HG03064 (cell line): ENCODE measurements around the gene ARHGAP19.

Experiments used
- ATAC-seq: cut with Tn5 transposase; IDR thresholded peaks from one replicate; pipeline ENCODE4 v1.9.1; 2021; ENCODE audit warnings: low read depth; ENCODE audit not compliant: unreplicated experiment

The ARHGAP19 gene

DNA sequence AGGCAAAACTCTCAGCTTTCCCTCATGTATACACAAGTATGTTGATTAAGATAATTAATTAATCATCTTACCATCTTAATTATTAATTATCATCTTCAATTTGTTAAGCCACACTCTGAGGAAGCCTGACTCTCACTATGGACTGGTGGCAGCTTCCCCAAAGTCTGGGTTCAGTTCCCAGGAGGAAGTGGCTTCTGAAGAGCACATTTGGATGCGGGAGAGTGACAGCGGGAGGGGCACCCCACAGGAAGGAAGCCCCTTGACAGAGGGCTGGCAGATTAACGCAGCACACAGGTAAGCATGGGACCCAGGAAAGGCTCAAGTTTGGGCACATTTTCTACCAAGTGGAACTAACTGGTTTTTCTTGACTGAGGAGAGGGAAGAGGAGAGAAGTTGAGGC is 93.3 kb downstream of the ARHGAP19 start:
- ATAC-seq: no peak

DNA sequence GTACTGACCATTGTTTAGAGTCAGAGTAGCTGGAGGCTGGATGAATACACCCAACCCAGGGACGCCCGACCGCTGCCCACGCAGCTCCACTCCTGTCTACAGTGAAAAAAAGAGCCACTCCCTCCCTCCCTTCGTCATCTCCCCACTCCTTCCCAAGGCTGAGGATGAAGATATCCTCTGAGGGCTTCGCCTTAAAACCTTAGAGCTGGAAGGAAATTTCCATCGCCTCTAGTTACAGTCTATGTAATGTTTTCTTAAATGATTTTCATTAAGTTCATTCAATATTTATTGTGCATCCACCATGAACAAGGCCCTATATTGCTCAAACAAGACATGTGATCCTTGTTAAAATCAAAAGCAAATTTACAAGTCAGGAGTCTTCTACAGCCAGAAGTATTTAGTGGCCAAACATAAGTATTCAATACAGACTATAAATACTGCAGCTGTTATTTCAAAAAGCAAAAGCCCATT is 95.4 kb downstream of the ARHGAP19 start:
- no peak for ATAC-seq

DNA sequence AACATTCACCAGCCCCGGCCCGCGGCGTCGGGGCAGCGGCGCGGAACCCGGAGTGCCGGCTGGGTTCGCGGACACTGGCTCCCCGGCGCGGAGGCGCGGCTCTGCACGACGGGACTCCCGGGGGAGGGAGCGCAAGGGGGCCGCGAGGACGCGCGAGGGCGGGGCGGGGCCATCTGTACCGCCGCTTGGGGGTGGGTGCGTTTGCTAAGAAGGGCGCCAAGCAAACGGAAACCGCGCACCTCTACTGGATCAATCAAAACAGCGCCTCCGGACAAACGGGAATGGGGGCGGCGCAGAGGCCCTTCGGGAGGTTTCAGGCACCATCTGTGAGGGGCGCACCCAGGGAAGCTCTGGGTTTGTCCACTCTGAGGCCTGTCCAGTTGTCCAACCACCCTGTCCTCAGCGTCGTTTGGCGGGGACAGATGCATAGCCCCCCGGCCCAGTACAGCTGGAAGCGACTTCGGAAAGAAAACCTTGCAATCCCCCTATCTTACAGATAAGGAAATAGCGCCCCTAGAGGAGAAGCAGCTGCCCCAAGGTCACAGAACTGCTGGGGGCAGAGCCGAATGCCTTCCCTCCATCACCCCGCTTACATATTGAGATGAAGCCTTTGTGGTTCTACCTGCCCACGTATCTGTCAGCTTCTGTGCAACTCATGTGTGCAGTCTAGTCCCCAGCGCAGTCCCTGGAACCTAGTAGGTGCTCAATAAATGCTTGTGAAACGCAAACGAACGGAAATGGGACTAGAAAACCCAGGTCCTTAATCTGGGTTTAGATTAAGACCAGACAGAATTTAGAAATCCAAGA is 96.0 kb downstream of the ARHGAP19 start:
- no peak for ATAC-seq

DNA sequence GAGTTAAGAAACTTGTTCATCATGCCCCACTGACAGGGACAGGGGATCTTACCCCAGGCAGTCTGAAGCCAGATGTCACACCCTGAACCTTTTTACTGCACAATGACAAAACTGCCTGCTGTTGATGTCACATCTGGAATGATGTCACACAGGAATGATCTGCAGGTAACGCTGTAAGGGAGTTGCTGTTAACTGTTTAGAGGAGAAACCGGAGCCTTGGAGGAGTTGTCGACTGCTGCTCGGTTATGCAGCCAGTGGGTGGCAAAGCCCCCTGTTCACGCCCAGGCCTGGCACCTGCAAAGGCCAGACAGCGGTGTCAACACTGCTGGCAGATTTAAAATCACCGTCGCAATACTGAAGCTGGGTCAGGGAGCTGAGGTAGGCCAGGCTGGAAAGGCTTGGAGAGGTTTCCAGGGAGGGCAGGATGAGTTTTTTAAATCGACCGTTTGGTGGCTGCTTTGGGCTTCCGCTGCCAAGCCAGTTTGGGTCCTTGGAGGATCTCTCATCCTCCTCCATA is 96.7 kb downstream of the ARHGAP19 start:
- no peak for ATAC-seq

DNA sequence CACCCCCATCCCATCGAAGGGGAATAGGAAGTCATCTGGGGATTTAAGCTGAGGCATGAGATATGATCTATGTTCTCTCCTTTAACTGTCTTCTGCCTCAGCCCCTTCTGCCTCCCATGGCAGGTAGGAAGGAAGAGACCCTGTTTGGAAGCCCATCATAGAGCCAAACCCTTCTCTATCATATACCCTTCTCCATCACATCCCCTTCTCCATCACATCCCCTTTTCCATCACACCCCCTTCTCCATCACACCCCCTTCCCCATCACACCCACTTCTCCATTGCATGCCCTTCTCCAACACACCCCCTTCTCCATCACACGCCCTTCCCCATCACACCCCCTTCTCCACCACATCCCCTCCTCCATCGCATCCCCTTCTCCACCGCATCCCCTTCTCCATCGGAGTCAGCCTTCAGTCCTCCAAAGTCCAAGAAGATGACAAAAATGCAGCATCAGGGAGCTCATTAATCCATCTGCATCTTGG is 99.4 kb downstream of the ARHGAP19 start:
- no peak for ATAC-seq

DNA sequence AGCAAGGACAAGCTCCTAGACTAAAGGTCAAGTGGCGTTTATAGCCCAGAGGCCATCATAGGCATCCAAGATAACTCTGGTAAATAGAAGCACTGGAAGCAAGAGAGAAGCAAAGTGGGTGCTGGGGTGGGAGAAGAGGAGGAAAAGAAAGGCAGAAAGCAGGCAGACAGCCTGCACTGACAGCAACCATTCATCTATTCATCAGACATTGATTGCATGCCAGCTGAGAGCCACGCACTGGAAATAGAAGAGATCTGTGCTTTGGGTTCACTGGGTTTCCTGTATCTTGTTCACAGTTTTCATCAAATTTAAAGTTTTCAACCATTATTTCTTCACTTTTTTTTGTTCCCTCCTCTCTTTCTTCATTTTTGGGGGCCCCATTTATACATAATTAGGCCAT is 102.0 kb downstream of the ARHGAP19 start:
- no peak for ATAC-seq

DNA sequence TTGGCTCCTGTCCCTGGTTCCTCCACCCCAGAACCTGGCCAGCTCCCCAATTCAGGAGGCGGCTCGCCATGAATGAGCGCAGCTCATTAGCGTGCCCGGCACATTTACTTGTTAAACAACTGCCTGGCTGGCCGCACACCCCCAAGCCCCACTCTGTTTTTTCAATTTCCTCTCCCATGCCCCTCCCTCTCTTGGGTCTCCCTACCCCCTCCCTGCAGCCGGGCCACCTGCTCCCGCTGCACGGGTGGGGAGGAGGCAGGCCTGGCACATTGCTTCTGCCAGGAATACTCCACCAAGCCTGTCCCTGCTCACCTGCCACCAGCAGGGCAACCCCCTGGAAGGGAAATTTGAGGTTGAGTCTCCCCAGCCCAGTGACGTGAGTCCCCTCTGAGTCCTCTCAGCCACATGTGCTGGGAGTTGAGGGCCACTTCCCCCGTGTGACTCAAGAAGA is 104.2 kb downstream of the ARHGAP19 start:
- no peak for ATAC-seq

DNA sequence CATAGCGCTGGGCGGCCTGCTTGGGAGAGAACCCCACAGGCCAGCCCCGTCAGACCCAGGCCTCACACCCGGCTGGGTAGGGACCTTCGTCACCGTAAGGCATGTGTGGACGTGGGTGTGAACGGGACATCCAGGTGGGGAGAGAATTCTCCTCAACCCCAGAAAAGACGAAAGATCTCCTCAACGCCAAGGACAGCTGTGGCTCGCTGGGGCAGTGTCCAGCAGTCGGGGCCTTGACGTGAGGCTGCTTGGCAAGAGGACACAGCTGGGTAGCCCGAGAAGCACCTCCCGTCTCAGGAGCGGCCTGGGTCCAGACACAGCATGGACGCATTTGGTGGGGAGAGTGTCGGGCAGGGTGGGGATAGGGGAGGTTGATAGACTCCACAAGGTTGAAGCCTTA is 105.5 kb downstream of the ARHGAP19 start:
- ATAC-seq: no peak

DNA sequence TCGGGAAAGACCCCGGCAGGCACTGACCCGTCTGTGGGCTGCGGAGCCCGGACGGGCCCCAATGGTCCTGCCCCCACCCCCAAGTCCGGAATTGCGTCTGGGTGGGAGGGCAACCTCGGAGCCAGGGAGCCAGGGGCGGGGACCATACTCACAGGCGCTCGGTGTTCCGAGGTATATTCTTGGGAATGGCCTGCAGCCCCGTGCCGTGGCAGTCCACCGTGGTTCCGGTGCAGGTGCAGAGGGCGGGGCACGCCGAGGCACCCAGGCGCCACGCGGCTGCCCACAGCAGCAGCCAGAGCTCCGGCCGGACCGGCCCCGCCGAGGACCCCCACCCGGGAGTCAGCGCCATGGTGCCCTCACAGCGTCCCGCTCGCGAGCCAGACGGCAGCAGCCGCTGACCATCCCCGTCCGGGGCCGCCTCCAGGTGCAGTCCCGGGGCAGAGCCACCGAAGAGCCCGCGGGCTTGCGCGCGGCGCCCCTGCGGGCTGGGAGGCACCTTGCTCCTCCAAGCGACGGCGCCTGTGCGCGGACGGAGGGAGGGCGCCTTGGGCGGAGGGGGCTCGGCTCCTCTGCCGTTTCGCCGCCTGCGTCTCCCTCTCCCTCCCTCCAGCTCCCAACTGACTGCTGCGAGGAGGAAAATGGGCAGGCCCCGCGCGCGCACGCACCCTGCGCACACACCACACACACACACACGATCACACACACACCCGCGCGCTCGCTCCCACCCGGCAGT is 106.9 kb downstream of the ARHGAP19 start, which contains the start of gene SLIT1:
Gene SLIT1, minus strand, starts transcription at position 634 of the 733 bp plus-strand sequence. Its CDS starts 285 bp downstream, at position 349.
- no peak for ATAC-seq

DNA sequence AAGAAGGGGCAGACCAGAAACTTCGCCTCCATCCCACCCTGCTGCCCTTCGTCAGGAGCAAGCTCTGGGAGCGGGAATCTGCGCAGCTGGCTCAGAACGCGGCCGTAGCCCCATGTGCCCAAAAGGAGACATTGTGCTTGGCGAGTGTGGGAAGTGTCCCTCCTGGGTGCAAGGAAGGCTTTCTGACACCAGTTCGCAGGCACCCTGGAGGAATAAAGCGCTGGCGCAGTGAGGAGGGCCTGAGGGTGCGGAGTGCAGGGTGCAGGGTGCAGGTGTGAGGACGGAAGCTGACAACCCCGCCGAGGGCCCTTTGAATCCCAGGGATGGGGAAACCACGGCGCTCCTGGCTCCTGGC is 107.5 kb downstream of the ARHGAP19 start:
- no peak for ATAC-seq

DNA sequence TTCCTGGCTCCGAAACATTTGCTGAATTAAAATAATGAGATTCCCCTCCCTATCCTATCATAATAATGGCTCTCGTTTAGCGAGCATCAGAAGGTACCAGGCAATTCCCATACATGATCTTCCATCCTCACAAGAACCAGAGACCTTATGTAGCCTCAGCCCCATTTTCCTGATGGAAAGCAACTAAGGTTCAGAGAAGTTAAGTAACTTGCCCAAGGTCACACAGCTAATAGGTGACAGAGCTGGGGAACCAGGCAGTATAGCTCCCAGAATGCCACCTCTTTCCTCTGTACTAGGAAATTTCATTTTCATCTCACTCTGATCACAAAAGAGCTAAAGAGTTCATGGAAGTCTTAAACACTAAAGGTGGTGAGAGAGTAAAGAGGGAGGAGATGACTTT is 109.1 kb downstream of the ARHGAP19 start:
- ATAC-seq: no peak

DNA sequence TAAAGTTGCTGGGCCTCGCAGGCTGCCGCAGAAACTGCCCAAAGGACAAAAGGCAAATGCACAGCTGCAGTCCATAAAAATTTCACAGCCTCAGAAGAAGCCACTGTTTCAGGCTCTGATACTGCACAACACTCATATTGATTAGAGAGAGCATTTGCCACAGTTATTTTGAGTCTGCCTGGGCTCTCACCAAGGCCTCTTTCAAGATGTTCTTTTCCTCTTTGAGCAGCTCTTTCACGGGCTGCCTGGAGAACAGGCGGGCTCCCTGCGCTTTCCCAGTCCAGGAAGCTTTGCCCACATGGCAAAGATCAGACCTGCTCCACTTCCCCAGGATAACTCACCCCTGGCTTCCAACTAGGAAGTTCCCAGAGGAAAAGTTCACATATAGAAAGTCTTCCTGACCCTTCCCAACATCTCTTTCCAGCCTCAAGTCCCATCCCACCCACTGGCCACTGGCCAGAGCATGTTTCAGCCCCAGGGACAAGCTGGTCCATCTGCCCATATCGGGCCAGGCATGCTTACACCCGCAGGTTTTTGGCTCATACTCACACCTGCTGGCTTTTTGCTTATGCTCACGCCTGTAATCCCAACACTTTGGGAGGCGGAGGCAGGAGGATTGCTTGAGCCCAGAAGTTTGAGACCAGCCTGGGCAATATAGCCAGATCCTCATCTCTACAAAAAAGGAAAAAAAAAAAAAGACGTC is 110.0 kb downstream of the ARHGAP19 start:
- ATAC-seq: no peak

DNA sequence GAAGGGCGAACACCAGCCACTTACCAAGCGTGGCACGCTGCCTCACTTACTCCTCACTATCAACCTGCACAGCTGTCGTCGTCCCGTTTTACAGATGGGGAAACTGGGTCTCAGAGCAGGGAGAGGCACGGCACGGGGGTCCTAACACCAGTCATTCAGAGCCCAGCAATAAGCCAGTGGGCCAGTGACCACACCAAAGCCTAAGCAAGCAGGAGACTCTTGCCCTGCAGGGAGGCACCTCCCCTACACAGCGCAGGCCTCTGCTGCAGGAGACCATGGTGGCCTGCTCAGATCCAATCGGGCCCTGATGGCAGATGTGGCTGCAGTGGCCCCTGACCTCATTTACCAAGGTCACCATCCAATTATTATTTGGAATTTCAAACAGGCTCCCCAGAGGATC is 111.5 kb downstream of the ARHGAP19 start:
- ATAC-seq: no peak

DNA sequence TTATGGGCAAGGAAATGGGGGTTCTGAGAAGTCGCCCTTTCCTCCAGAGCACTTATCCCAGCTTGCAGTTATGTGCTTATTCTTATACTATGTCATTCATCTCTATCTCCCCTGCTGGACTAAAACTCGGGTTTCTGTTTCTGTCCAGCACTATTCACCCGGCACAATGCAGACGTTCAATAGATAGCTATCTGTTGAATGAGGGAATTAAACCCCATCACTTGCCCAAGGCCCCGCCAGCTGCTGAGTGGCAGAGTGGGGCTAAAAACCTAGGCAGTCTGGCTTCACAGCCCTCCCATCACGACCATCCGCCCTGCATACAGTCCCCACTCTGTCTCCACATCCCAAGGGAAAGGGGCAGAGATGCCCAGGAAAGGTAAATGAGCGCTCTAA is 112.1 kb downstream of the ARHGAP19 start:
- ATAC-seq: no peak

DNA sequence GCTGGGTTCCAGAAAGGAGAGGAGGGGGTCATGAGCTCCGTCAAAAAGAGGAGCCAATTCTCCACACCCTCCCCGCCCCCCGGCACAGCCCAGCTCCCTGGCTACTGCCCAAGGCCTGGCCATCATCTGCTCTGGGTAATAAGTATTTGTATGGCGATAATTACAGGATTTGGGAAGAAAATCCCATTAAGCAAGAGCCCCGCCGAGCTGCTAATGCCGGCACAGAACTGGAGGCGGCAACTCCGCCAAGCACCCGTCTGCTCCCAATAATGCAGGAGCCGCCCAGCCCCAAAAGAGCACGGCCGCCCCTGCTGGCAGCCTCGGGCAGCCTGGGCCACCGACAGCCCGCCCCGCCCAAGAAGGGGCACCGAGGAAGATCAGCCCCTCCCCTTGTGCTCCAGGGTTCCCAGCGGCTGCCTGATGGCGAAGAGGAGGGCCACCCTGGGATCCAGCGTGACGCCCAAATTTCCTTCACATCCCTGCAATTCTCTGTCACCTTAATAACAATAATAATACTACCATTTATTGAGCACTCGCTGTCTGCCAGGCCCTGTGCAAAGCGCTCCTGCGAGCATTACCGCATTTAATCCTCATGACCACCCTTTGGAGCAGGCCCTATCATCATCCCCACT is 112.6 kb downstream of the ARHGAP19 start:
- no peak for ATAC-seq

DNA sequence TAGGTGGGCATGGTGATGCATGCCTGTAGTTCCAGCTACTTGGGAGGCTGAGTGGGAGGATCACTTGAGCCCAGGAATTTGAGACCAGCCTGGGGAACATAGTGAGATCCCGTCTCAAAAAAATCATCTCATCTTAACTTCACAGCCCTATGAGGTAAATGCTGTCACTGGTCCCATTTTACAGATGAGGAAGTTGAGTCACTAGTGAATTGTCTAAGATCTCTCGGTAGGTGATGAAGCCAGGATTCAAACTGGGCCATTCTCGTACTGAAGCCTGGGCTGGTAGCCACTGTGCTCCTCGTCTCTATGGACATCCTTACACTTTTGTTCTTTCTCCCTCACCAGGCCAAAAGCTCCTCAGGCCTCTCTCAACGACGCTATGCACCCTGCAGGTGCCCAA is 113.1 kb downstream of the ARHGAP19 start:
- ATAC-seq: no peak

DNA sequence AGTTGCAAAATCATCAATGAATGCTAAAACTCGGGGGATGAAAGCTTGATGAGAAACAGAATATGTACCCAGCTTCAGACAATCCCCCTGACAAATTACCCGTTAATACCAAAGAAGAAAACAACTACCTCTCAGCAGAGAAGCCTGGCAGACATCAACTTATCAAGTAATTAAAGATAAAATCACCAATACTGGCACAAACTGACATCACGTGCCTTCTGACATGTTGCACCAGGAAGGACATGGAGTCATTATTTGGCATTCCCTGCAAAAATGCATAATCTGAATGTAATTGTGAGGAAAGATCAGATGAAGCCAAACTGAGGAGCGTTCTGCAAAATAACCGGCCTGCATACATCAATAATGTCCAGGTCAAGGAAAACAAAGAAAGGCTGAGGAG is 114.4 kb downstream of the ARHGAP19 start:
- ATAC-seq: no peak

DNA sequence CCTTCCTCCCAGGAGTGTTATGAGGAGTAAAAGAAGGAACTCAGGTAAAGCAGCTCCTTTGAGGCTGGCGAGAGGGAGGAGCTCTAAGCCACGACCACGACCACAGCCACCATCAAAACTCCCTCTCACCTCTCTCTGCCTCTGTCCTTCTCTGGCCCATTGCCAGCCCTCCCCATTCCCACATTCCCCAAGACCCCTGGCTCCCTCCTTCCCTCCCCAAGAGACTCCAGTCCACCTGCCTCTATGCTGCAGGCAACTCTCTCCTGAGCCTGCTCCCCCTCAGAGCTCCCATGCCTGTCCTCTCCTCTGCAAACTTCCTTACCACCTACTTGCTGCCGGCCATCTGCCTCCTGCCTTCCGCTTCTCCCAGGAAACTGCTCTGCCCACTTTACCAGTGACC is 116.2 kb downstream of the ARHGAP19 start:
- ATAC-seq: no peak

DNA sequence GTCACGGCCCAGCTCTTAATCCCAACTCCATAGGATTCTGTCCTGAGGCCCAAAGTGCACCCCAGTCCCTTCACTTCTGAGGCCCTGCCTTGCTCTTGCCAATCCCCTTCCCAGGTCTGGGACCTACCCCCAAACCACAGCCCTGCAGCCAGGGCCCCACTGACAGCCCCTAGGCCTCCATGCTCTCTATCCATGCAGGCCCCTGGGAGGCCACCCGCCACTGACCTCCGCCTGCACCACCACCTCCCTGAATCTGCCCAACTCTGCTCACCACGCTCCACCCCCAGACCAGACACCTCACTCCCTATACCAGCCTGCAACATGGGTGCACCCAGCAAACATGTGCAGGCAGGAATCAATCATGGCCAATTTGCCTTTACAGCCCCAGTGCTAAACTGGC is 116.9 kb downstream of the ARHGAP19 start:
- no peak for ATAC-seq

DNA sequence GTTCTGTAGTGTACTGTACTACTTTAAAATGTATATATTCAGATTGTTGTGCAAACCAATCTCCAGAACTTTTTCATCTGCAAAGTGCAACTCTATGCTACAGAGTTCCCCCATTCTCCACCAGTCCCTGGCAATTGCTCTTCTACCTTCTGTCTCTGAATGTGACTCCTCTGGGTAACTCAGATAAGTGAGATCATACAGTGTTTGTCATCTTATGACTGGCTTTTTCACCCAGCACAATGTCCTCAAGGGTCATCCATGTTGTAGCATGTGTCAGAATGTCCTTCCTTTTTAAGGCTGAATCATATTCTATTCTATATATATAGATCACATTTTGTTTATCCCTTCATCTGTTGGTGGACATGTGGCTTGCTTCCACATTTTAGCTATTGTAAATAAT is 117.5 kb downstream of the ARHGAP19 start:
- no peak for ATAC-seq
